Endothelial cell of umbilical vein (primary cell): ENCODE measurements around the gene DPF1. TPM values are rescaled to one million over a fixed set of nuclear protein-coding genes. Genes with fewer than 3 reads are reported as not detected.

Source experiments
- BruUV-seq: library from RNA; stranded (reverse); fragments of 400-500 nt; replicated peaks from 2 replicates; lab custom pipeline; 2021; lab: Mats Ljungman, UMichigan
- CTCF ChIA-PET: fragments of 300-600, 350-600 bp; sonication (Branson Sonifier 250); formaldehyde crosslinking; loops from one replicate; lab custom pipeline; 2021; ENCODE audit warnings: antibody characterized with exemption, inconsistent platforms; lab: Charles Lee
- POLR2A ChIA-PET: fragments of 300-600, 350-600 bp; sonication (Branson Sonifier 250); formaldehyde crosslinking; loops from one replicate; lab custom pipeline; 2021; ENCODE audit warnings: antibody characterized with exemption, inconsistent platforms; lab: Charles Lee
- DNase-seq: peaks from one replicate; pipeline ENCODE4 v3.0.0-alpha.2; 2011; ENCODE audit warnings: low read depth, low spot score
- FAIRE-seq: peaks from 2 replicates; lab custom pipeline; 2011; peaks lifted over from hg19 to GRCh38; lab: Jason Lieb, UNC
- H2AFZ ChIP-seq: 2 replicates; pipeline ENCODE4 v1.6.0; 2012; ENCODE audit warnings: low read depth, low read length, control low read depth, inconsistent platforms
- H3K27ac ChIP-seq: 2 replicates; pipeline ENCODE4 v1.5.1; 2011; ENCODE audit warnings: low read depth, mild to moderate bottlenecking, control low read depth, low read length, moderate library complexity; ENCODE audit not compliant: insufficient read depth
- H3K27me3 ChIP-seq, 2 experiments: 2 replicates each; pipeline versions ENCODE4 v1.6.0 to v1.6.1; 2011; ENCODE audit warnings: low read length in 2 of 2, mixed read lengths in 1 of 2; ENCODE audit not compliant: control insufficient read depth in 2 of 2, insufficient read depth in 2 of 2
- H3K36me3 ChIP-seq, 2 experiments: 2 replicates in 1 of 2; 3 replicates in 1 of 2; pipeline ENCODE4 v1.5.1; 2011; ENCODE audit warnings: low read length in 2 of 2, mild to moderate bottlenecking in 1 of 2, moderate library complexity in 1 of 2; ENCODE audit not compliant: control insufficient read depth in 2 of 2, insufficient read depth in 2 of 2; ENCODE audit errors: extremely low read depth in 1 of 2
- H3K4me1 ChIP-seq: 3 replicates; pipeline ENCODE4 v1.5.1; 2011; ENCODE audit warnings: mild to moderate bottlenecking, low read length; ENCODE audit not compliant: control insufficient read depth, insufficient read depth; ENCODE audit errors: extremely low read depth
- H3K4me2 ChIP-seq: 2 replicates; pipeline ENCODE4 v1.6.1; 2011; ENCODE audit warnings: low read length, control low read depth, mixed read lengths; ENCODE audit not compliant: insufficient read depth
- H3K4me3 ChIP-seq, 3 experiments: fragments of 200-600 bp in 1 of 3; sonication (generic), shearing (Covaris generic) in 1 of 3; replicated peaks in 1 of 3; 2 replicates each; pipeline ENCODE4 v1.5.1; 2011 to 2016; ENCODE audit warnings: control low read depth in 3 of 3, low read length in 3 of 3, mild to moderate bottlenecking in 2 of 3, inconsistent platforms in 1 of 3, low read depth in 1 of 3, moderate library complexity in 1 of 3; ENCODE audit not compliant: insufficient read depth in 1 of 3
- H3K79me2 ChIP-seq: 2 replicates; pipeline ENCODE4 v1.6.0; 2012; ENCODE audit warnings: low read length, inconsistent platforms; ENCODE audit not compliant: control insufficient read depth, insufficient read depth
- H3K9ac ChIP-seq: replicated peaks from 2 replicates; pipeline ENCODE3; 2011; ENCODE audit warnings: low read length, control low read depth; ENCODE audit not compliant: insufficient read depth; ENCODE audit errors: extremely low read depth
- H3K9me1 ChIP-seq: replicated peaks from 3 replicates; pipeline ENCODE4 v1.6.0; 2011; ENCODE audit warnings: mild to moderate bottlenecking, low read length; ENCODE audit not compliant: control insufficient read depth, insufficient read depth; ENCODE audit errors: extremely low read depth
- H3K9me3 ChIP-seq: replicated peaks from 2 replicates; pipeline ENCODE4 v1.5.1; 2012; ENCODE audit warnings: low read length, inconsistent platforms; ENCODE audit not compliant: control insufficient read depth, insufficient read depth
- H4K20me1 ChIP-seq: replicated peaks from 2 replicates; pipeline ENCODE3; 2011; ENCODE audit warnings: mild to moderate bottlenecking, low read length; ENCODE audit not compliant: control insufficient read depth, insufficient read depth; ENCODE audit errors: extremely low read depth
- CTCF ChIP-seq, 2 donors: IDR thresholded peaks; 1 replicate in 1 of 2; 2 replicates in 1 of 2; pipeline ENCODE4 v1.5.1; 2011; ENCODE audit warnings: low read length in 2 of 2, mild to moderate bottlenecking in 2 of 2, moderate library complexity in 2 of 2, control low read depth in 1 of 2, inconsistent platforms in 1 of 2, low read depth in 1 of 2; ENCODE audit not compliant: insufficient read depth in 1 of 2; ENCODE audit errors: extremely low read depth in 1 of 2
- EZH2 ChIP-seq: IDR thresholded peaks from 2 replicates; pipeline ENCODE4 v1.6.1; 2012; ENCODE audit warnings: borderline replicate concordance, low read depth, mild to moderate bottlenecking, moderate library complexity, low read length, inconsistent platforms; ENCODE audit not compliant: severe bottlenecking
- FOS ChIP-seq: IDR thresholded peaks from 2 replicates; pipeline ENCODE4 v1.6.1; 2011; ENCODE audit warnings: mild to moderate bottlenecking, low read length, moderate library complexity, borderline replicate concordance; ENCODE audit not compliant: insufficient read depth
- GATA2 ChIP-seq: IDR thresholded peaks from 2 replicates; pipeline ENCODE4 v1.7.0; 2011; ENCODE audit warnings: low read depth, mild to moderate bottlenecking, moderate library complexity, mixed read lengths, low read length; ENCODE audit not compliant: insufficient read length, insufficient read depth
- JUN ChIP-seq: IDR thresholded peaks from 2 replicates; pipeline ENCODE4 v1.6.1; 2011; ENCODE audit warnings: borderline replicate concordance, low read depth; ENCODE audit not compliant: insufficient read length, insufficient read depth
- MAX ChIP-seq: IDR thresholded peaks from 2 replicates; pipeline ENCODE4 v1.6.1; 2011; ENCODE audit not compliant: insufficient read depth, insufficient read length
- MYC ChIP-seq: IDR thresholded peaks from one replicate; pipeline ENCODE4 v1.6.1; 2011; ENCODE audit warnings: mild to moderate bottlenecking, low read depth, low read length
- POLR2A ChIP-seq: IDR thresholded peaks from 2 replicates; pipeline ENCODE4 v1.6.1; 2012; ENCODE audit warnings: low read depth, mild to moderate bottlenecking, control low read depth, low read length
- POLR2AphosphoS5 ChIP-seq: IDR thresholded peaks from 2 replicates; pipeline ENCODE4 v1.6.1; 2012; ENCODE audit warnings: low read depth, mild to moderate bottlenecking, control low read depth, low read length, moderate library complexity; ENCODE audit not compliant: insufficient read depth
- dilution Hi-C: fragments of 300-500 bp; cut with MboI; formaldehyde crosslinking; loops from one replicate; pipeline ENCODE4 v1.15.0; 2019; ENCODE audit warnings: low sequenced_read_pairs; ENCODE audit not compliant: extremely low pct_ligation_motif_present
- intact Hi-C: fragments of 100-400 bp; cut with micrococcal nuclease; formaldehyde crosslinking; loops from one replicate; pipeline ENCODE4 v1.10.0; 2022
- polyA plus RNA-seq, 4 experiments: library from polyadenylated mRNA; depleted of rRNA in 3 of 4; stranded (reverse) in 3 of 4; unstranded in 1 of 4; fragments of >200 nt; gene quantifications; 2 replicates each; pipeline versions ENCODE4 v1.2.1 to v1.2.3, GENCODE V29; 2011 to 2012; ENCODE audit warnings: missing spikeins in 1 of 4
- total RNA-seq: library from RNA; stranded (reverse); gene quantifications from 2 replicates; pipeline ENCODE4 v1.2.3, GENCODE V29; 2021

The DPF1 gene
- total and polyA plus RNA-seq, 2 donors (not counting 3 experiments of a cell fraction or from before 2014, with no cell fraction given): 2.0 to 3.9 TPM

GRCh38 chr19:38206928-38207327 is 17.1 kb downstream of the DPF1 start:
- Histone ChIP-seq H3K79me2 (no peaks in the 10 kb centered on the region), H3K9ac (no peak overlapping the region), H3K4me3 (no peak overlapping the region), H3K27ac (no peak overlapping the region), H3K4me1 (peaks cover 11% of the 10 kb centered on the region), H3K9me3 (no peaks in the 10 kb centered on the region), H3K4me2 (no peak overlapping the region), H3K27me3 (peaks cover 12 to 23% of the 10 kb centered on the region in 2 experiments), H2AFZ (no peak overlapping the region), H3K36me3 (peaks cover 0 to under 1% of the 10 kb centered on the region in 2 experiments), H4K20me1 (no peaks in the 10 kb centered on the region), H3K9me1 (no peaks in the 10 kb centered on the region)
- POLR2A ChIA-PET: no interaction called here
- CTCF ChIA-PET: interaction anchor here (0.8 kb wide), 1 partner anchor 304 kb away, joined by 4 read pairs; no protein-coding TSS in a partner anchor
- intact Hi-C loops (no loop called here), dilution Hi-C loops (no loop called here)
- no peak for DNase-seq
- TF ChIP-seq MAX (no peak), POLR2AphosphoS5 (no peak), EZH2 (no peak), MYC (no peak), CTCF (IDR thresholded peaks at IDR 0.05; ENCODE audit: extremely low read depth in 1 of 2, insufficient read depth in 1 of 2, low read depth in 1 of 2, low read length in 2 of 2) (no peak), GATA2 (no peak), JUN (no peak), POLR2A (no peak), FOS (no peak)
- BruUV-seq: no TSS peak
- FAIRE-seq: no peak
